Dedifferentiated amniotic fluid mesenchymal stem cell (primary cell): ENCODE measurements around the gene GPR180.
"Not testable (repeated sequence)": the region's sequence is repeated elsewhere in the genome, so short reads cannot be mapped to it uniquely, and the experiment has no call there.

Experiments used
- DNase-seq: peaks from one replicate; pipeline ENCODE4 v3.0.0-alpha.2; 2016; ENCODE audit errors: extremely low spot score

Gene GPR180

DNA sequence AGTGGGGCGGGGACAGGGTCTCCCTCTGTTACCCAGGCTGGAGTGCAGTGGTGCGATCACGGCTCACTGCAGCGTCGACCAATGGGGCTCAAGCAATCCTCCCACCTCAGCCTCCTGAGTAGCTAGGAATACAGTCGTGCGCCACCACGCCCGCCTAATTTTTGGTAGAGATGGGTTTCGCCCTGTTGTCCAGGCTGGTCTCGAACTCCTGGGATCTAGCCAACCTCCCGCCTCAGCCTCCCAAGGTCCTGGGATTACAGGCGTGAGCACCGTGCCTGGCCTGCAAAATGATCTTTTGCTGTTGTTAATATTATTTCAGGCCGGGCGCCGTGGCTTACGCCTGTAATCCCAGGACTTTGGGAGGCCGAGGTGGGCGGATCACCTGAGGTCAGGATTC is 5.1 kb upstream of the GPR180 start:
- DNase-seq: no peak

GRCh38 chr13:94598281-94598680 is 3.4 kb upstream of the GPR180 start:
- DNase-seq: no peak

DNA sequence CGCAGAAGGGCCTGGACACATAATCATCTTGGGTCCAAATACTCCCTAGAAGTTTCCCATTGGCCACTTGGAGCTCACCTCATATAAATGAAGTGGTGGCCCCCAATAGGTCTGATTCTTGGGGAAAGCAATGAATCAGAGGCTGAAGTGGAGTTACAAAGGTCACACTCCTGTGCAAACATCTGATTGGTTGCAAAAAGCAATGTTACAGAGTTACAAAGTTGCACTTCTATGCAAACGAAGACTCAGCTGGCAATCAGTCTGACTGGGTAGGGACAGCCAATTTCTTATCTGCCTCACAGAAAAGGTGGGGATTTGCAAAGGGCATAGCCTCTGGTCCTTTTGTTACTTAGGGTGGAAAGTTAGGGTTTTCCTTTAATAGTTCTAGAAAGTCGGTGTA is 1.8 kb upstream of the GPR180 start:
- no peak for DNase-seq

DNA sequence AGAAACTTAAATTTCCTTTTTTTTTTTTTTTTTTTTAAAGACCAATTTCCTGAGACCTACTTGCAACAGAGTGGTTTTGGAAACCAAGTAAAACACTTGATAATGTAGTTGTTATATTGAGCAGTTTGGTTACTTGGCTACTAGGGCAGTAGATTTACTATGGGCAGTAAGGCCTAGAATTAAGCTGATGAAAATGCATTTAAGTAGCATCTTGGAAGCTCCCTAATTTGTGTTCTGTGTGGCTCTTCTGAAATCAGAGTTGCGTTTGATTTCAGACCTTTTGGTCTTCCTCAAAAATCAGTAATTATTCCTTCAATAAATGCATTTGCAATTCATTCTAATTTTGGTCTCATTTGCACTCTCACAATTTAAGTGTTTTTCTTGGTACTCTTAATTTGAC is 810 bp downstream of the GPR180 start:
- DNase-seq: no peak

GRCh38 chr13:94607056-94607455 is 5.4 kb downstream of the GPR180 start:
- no peak for DNase-seq

DNA sequence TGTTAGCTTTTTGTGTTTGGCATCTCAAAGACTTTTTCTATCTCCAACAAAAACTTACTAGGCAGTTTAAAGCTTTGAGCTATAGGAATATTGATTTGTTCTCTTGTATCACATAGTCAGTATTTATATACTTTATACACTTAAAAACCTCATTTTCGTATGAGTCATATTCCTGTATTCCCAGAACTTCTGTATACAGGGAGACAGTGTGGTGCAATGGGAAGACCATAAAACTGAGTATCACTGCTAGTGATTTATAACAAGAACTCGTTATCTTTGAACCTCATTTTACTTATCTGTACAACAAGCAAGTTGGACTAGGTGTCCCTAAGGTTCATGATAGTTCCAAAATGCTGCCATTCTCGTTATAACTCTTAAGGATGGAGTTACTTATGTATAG is 6.3 kb downstream of the GPR180 start:
- no peak for DNase-seq

GRCh38 chr13:94608586-94608985 is 6.9 kb downstream of the GPR180 start:
- DNase-seq: no peak

DNA sequence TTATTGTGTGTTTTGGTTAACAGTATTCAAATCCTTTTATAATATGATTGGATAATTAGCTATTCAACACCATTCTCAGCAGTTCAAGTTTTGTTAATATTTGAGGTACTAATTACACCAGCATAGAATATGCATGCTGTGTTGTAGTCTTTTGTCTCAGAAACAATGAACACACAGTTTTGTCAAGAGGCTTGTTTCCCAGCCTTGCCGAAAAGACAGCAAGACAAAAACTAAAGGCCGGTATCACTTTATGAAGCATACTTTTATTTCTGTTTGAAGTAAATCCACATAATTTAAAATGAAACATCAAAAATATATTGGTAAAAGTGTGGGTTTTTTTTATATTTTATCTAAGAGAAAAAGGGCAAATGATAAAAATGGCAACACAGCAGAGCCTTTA is 7.5 kb downstream of the GPR180 start:
- DNase-seq: no peak

DNA sequence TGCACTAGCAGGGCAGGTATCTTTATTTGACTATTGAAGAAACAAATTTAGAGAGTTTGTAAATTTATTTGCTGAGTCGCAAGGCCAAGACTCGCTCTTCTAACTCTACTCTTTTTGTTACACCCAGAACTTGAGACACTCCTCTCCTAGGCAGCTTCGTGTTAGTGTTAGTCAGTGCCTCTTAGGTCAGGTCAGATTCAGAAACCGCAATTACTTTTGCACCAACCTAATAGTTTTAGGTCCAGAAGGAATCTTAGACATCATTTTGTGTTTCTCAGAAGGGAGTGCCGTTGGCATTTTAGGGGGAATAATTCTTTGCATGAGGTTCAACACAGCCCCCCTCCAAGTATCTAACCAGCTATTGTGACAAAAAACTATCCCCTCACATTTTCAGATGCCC is 8.8 kb downstream of the GPR180 start:
- DNase-seq: no peak

GRCh38 chr13:94612050-94612449 is 10.4 kb downstream of the GPR180 start:
- no peak for DNase-seq

DNA sequence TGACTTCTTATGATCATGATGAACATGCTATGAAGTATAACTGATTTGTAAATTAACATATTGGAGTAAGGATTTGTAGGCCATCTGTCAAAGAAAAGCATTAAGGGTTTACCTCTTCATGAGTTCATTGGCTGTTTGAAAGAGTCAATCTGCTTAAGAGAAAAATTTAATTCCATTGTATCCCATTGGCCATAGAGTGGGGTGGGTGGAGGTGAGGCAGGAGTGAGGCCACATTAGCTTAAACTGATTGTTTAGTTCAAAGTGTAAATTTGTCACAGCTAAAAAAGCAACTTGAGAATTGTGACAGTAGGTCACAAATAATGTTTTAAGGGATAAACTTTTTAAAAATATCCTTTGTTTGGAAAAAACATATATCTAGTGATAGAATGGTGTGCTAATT is 11.4 kb downstream of the GPR180 start:
- DNase-seq: no peak

GRCh38 chr13:94617389-94618000 is 15.8 kb downstream of the GPR180 start:
- no peak for DNase-seq

- DNase-seq: no peak
Observed at GRCh38 chr13:94620286-94620896, 18.7 kb downstream of the GPR180 start.

DNA sequence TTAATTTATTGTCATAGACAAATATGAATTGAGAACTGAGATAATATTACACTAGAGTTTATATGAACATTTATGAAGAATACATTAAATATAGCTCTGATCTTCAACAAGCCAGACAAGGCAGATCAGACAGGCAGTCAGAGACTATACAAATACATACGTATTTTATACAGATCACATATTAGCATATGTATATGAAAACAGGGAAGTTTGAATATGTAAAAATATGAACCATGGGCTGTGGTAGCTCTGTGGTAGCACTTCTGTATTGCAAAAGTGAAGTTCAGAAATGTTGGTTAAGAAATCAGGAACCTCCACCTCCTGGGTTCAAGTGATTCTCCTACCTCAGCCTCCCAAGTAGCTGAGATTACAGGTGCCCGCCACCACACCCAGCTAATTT is 20.7 kb downstream of the GPR180 start:
- no peak for DNase-seq

DNA sequence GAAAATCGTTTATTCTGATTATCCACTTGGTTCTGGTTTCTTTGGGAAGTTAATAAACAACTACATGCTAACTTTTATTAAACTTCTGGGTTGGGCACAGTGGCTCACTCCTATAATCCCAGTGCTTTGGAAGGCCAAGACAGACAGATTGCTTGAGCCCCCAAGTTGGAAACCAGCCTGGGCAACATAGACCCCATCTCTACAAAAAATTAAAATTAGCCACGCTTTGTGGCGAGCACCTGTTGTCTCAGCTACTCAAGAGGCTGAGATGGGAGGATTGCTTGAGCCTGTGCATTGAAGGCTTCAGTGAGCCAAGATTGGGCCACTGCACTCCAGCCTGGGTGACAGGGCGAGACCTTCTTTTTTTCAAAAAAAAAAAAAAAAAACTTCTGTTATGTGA is 21.7 kb downstream of the GPR180 start:
- DNase-seq: no peak

DNA sequence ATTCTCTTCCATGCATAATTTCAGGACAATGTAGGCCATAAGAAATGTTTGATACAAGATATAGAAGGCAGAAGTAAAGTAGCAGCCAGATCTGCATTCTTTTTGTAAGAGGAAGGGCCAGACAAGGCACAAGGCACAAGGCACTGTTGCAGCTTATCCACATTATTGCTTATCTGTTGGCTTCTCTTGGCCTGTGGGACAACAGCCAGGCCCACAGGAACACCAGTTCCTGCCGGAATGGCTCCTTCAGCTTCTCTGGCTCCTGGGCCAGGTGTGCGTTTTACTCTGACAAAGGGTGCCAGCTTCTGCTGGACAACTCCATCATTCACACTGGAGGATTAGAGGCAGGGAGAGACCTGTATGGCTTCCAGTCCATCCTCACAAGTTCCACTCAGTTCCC is 29.2 kb downstream of the GPR180 start:
- DNase-seq: no peak

- DNase-seq: no peak
Observed at GRCh38 chr13:94632226-94632980, 30.7 kb downstream of the GPR180 start.

- not testable (repeated sequence) for DNase-seq
Observed at GRCh38 chr13:94636096-94636495, 34.4 kb downstream of the GPR180 start.

GRCh38 chr13:94636942-94637578 is 35.4 kb downstream of the GPR180 start:
- DNase-seq: no peak

DNA sequence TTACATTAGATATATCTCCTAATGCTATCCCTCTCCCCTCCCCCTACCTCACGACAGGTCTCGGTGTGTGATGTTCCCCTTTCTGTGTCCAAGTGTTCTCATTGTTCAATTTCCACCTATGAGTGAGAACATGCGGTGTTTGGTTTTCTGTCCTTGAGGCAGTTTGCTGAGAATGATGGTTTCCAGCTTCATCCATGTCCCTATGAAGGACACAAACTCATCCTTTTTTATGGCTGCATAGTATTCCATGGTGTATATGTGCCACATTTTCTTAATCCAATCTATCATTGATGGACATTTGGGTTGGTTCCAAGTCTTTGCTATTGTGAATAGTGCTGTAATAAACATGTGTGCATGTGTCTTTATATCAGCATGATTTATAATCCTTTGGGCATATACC is 36.0 kb downstream of the GPR180 start:
- not testable (repeated sequence) for DNase-seq

DNA sequence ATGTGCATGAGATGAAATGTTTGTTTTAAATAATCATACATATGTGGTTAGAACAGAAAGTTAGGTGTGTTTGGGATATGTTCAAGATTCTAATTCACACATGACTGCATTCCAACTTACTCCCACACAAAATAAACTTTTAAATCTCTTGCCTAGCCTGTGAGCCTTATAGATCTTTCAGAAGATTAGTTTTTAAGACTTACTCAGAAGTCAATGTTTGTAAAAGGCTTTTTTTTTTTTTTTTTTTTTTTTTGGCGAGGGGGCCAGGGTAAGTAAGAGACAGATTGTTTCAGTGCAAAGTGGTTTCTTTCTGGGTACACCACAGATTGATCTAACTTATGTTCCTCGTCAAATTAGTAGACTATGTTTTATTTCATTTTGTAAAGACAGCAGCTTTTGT is 39.1 kb downstream of the GPR180 start:
- DNase-seq: no peak

GRCh38 chr13:94641409-94641941 is 39.8 kb downstream of the GPR180 start:
- peak; percentile 86 for DNase-seq

DNA sequence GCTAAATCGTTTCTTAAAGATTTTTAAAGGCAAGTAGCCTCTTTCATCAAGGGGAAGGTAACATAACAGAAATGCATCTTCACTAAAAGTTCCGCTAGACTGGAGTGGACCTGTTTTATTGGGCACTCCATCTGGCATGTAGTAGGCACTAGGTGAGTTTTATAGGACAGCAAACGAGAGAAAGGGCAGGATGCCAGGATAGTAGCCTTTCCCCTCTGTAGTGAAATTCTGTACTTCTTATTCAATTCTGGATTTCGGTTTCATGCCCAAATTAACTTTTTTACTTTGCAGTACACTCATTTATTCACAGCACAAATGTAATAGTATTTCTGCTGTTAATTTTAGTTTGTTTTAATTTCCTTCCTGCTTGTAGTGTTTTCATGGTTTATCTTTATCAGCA is 45.2 kb downstream of the GPR180 start:
- no peak for DNase-seq
